ENCODE data around the gene ATG10.

ATG10 gene

DNA sequence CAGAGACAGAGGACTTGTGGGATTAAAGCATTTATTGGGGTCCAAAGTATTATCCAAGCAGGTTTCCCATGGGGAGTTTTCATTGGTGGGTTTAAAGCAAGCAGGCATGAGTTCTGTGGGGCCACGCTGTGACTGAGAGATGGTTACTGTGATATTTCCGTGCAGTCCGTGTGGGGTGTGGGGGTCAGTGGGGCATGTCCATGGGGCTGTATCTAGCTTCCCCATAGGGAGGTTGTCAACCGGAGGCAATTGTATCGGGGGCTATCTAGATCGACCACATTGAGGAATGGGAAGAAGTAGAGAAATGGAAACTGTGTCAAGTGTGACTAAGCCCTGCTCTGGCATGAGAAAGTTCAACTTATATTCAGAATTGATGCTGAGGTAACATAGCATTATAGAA is 313.4 kb downstream of the ATG10 start:
- no peak for DNase-seq

DNA sequence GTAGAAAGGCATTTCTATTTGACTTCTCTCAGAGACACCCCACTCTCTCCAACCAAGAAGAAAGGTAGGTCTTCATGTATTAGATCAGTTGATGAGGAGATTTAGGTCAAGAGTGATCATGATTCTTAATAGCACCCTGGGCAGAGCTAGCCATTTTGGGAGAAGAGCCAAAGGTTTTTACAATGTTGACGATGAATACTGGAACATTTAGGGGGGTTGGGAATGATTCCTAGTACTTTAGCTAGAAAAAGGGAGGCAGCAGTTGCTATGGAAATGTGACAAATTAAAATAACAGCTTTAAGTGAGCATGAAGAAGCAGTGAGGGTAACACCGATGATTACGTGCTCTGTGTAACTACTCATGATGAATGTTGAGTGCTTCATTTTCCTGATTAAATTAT is 315.8 kb downstream of the ATG10 start:
- no peak for DNase-seq

DNA sequence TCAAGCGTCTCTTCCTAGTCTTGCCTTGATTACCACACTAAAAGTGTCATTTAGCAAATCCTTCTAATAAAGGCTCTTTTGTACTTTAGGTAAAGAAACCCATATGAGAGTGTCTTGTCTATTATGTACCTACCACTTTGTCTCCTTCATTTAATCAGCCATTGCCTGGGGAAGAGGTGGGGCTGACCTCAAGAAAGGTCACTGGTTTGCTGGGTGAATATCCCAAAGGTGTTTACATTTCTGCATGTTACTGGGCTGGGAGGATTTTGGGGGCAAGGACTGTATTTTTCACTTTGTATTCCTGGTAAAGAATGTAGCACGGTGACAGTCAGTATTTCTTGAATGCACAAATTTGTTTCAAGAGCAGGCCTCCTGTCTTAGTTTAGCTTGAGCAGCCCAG is 318.2 kb downstream of the ATG10 start:
- DNase-seq: no peak

- no peak for DNase-seq
Measured at GRCh38 chr5:82290908-82291307, 319.1 kb downstream of the ATG10 start.

- DNase-seq: no peak
Measured at GRCh38 chr5:82291420-82291819, 319.6 kb downstream of the ATG10 start.

DNA sequence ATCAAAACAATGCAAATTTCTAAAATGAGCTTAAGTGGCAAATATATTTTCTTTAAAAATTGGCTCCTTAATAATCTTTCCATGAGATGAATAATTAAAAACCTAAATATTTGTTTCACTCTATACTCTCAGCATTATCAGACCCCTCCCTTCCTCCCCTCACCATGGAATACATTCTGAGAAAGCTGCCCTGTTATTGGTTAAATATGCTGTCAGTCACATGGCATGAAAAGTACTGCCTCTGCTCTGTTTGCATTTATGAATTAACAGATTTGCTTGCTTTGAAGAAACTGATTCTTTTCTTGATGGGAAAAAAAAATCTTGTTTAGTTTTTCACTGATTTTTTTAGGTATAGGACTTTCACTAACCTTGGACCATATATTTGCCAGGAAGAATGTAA is 323.3 kb downstream of the ATG10 start:
- no peak for DNase-seq

DNA sequence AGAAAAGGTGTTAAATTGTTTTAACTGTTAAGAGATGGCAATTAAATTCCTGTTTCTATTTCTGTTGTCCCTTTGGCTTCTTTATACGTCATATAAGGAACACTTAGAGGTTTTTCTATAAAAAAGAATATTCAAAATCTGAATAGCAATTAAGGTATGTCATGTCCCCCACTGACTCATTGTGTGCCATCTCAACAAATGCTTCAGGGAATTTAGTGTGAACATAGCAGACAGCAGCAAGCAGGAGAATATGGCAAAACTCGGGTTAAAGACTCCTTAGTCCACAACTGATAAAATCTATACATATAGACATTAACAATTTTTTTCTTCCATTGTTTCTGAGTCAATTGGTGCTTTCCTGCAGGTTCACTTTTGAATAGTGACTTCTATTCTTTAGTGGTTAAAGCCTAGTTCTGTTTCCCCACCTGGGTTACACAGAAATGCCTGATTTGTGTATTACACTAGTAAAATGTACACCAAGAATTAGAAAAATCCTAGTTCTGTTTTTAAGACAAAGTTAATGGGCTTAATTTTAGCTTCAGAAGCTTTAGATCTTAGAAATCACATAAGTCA is 324.2 kb downstream of the ATG10 start:
- no peak for DNase-seq

- no peak for DNase-seq
Measured at GRCh38 chr5:82296929-82297328, 325.1 kb downstream of the ATG10 start.

DNA sequence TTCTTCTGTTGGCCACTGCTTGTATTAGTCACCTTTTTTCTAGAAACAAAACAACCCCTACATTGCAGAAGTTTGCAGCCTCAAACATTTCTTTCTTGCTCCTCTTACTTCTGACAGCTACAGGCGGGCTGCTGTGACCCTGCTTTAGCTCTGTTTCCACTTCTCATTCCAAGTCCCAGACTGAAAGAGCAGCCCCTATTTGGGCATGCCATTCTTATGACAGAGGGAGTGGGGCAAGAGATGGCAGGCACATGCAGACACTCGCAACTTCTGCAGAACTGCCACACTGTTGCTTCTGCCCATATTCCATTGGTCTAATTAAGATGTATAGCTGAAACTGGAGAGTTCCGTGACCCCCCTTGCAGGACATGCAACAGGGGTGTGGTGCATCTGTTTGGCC is 325.9 kb downstream of the ATG10 start:
- no peak for DNase-seq

- no peak for DNase-seq
Measured at GRCh38 chr5:82298668-82299067, 326.8 kb downstream of the ATG10 start.

- DNase-seq: no peak
Measured at GRCh38 chr5:82301190-82301589, 329.4 kb downstream of the ATG10 start.

All from stimulated activated CD4-positive, alpha-beta T cell treated with anti-CD3 and anti-CD28 coated beads, Interleukin-2, amount 100 ng/mL, for 24 hours (primary cell).